ENCODE data around the gene SSH2.

The SSH2 gene

DNA sequence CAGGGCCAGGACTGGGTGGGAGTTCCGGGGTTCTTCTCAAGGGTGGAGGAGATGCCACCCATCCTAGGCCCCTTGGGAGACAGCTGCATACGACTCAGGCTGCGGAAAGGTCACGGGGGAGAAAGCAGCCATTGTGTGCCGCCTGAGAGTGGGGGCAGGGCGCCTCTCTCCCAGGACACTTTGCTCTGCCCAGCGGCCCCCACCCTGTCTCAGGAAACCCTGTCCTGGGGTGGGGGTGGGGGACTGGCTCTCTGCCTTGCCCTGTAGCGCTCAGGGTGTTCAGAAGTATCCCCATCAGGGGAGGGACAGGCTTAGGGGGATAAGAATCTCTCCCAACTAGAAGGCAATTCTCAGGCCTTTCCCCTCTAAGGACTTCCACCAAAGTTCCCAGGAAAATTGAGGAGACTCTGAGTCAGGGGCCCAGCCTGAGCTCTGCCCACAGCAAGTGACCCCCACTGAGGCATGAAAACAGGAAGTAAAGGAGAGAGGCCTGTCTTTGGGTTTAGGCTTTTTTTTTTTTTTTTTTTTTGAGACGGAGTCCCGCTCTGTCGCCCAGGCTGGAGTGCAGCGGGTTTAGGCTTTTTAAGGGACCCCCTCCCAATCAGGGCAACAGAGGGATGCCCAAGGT, 345.5 kb downstream of the SSH2 start:
- DNase-seq, result peak; percentile 82

DNA sequence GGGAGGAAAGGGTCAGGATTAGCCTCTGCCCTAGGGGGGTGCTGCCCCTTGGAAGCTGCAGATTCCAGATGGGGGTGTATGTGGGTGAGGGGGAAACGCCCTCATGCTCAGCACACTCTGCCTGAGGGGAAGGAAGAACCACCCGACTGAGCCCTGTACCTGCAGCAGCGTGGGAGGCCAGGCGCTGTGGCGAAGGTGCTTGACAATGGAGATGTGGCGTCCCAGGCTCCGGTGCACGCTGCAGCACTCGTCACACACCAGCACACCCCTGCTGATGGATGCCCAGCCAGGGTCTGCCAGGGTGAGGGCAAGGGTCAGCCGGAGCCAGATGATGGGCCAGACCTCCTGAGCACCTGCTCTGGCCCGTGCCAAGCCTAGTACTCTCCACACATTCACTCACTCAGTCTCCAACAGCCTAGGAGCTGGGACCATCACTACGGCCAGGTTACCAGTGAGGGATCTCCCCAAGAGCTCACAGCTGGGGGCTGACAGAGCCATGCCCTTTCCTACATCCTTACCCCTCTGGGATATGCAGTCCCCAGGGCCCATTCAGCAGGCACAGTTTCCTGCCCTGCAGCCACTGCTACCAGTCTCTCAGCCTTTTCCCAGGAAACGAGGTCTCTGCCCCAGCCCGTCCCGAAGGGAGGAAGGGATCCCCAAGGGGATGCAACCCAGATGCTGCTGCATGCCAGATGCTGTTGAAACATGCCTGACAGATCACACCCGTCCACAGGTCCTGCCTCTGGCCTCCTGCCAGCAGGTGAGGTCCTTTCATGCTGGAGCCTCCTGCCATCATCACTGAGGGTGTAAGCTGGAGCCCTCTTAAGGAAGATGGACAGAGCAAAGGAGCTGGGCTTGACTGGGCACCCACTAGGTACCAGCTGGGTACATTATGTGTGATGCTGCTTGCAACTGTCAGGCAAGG, 346.4 kb downstream of the SSH2 start:
- DNase-seq, result no peak

DNA sequence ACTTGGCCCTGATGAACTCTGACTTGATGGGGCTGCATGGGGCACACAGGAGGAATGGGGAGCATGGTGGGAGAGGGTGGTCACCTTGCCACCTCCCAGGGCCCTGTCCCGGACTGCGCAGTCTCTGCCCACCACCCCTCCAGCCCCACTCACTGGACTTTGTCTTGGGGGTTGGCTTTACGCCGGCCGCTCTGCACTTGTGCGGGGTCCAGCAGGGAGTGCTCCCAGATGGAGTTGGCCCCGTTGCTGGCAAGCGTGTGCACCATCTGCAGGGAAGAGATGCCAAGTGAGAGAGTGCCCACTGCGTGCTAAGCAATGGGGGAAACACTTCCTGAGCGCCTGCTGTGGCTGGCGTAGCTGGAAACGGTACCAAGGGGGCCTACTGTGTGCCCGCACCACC, 347.3 kb downstream of the SSH2 start:
- DNase-seq, result peak; percentile 89

- DNase-seq, result no peak
These were observed 347.7 kb downstream of the SSH2 start for GRCh38 chr17:29582254-29582765.

DNA sequence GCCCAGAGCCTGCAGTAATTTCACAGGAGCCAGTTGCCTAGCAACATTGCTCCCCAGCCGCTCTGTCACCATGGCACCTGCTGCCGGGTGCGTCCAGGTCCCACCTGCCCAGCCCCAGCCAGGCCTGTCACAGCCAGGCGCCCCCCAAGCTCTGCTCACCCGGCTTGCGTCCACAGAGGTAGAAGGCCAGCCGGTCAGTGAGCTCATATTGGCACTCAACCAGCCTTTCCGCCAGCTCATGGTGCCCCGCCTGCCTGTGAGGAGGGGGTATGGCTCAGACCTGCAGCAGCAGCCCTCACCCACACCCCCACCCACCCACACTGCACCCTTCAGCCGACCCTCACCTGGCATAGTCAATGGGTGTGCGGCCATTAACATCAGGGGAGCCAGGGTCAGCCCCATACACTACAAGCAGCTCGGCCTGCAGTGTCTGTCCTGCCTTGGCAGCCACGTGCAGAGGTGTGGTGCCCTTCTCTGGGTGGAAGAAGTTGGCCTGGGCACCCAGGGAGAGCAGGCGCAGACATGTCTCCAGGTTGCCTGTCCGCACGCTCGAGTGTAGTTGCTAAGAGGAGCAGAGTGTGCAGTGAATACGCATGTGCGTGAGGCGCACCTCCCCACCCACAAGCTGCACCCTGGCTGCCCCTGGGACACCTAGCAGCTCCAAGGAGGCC, 348.3 kb downstream of the SSH2 start:
- no peak for DNase-seq

DNA sequence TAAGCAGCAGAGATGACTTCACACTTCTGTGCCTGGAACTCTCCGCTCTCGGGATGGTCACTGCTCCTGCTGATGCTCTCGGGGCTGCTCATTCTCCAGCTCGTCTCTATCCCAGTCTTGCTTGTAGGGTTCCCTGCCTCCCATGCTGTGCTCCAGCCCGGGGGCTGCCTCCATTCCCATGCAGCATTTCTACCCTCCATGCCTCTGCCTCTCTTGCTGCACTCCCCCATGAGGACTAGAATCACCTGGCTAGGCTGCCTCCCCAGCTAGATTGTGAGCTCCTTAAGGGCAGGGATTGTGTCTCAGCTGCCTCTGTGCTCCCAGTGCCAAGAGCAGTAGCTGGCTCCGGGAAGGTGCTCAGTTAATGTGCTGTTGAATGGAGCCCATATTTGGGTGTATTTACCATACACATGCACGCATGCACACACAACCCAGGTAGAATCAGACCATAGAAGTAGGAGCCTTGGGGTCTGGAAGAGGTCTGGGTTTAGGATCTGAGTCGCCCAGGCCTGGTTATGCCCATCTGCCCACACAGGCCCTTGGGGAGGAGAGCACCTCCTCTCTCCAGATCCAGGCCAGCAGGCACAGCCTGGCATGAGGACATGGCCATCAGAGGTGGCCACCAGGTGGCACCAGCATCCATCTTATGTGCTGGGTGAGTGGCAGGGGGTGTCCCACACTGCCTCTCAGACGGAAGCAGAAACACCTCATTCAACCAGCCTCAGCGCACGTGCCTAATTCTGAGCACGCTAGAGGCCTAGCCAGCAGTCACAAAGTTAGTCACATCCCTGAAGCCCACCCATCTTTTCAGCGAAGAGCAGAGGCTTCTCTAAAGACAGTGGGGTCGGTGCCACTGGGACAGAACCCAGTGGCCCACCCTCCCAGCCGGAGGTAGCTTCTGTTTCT, 349.9 kb downstream of the SSH2 start:
- DNase-seq, result peak; percentile 92

- no peak for DNase-seq
These were observed 351.2 kb downstream of the SSH2 start for GRCh38 chr17:29578626-29579485.

GRCh38 chr17:29577385-29578211, 352.4 kb downstream of the SSH2 start:
- peak; percentile 75 for DNase-seq

DNA sequence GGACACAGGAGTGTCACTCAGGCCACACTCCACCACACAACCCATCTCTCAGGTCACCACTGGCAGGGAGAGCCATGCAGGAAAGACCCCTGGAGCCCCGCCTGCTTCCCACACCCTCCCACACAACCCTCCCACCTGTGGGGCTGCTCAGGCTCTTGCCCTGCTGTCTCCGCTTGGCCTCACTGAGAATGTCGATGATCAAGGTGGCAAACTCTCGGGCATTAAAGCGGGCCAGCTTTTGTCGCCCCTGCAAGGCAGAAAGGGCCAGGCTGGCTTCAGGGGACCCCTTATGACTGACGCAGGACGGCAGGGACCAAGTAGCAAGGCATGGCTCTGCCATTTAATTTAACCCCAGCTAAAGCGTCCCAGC, 353.0 kb downstream of the SSH2 start:
- DNase-seq, result no peak

DNA sequence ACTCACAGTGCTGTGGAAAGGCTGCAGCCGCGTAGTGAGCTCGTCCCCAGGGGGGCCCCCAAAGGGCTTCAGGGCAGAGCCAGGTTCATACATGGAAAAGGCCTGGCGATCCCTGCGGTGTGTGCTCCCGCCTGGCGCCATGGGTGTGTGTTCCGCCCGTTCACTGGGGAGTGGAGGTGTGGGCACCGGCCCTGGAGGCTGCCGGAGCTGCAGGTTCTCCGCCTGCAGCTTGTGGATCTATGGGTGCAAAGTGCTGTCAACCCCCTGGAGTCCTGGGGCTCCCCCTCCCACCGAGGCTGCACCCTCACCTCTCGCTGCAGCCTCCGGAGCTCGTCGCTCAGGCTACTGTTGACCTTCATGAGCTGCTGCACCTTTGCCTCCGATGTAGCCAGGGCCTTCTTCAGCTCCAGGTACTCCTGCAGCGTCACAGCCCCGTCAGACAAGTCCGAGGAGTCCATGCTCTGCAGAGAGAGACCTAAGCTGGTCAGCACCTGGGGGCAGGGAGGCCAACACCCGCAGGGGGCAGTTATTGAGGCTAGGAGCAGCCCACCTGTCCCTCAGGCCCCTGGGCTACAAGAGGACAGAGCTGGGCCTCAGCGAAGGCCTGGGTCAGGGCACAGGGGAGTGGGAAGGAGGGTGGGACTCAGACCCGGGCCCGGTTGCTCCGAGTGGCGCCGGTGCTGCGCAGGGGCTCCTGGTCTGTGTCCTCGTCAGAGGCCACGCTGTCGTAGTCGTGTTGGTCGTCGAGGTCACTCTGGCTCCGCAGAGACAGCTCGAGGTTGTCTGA, 353.6 kb downstream of the SSH2 start:
- no peak for DNase-seq
